ENCODE data around the gene NKX1-2.

Gene NKX1-2

GRCh38 chr10:124496150-124496549 lies 46.3 kb upstream of the NKX1-2 start:
- Histone ChIP-seq H3K27ac (replicated peaks) (no peak overlapping the region), H3K4me3 (replicated peaks; ENCODE audit: insufficient read depth, low read length) (no peak overlapping the region), H3K27me3 (ENCODE audit: insufficient read depth, poor library complexity, severe bottlenecking) (no peaks in the 10 kb centered on the region)
- no peak for DNase-seq (ENCODE audit: low read depth in 1 of 2, low spot score in 1 of 2)
- no peak for TF ChIP-seq POLR2AphosphoS5 (IDR thresholded peaks at IDR 0.05; ENCODE audit: low read depth)
- no peak for TF ChIP-seq REST (IDR thresholded peaks at IDR 0.05; ENCODE audit: insufficient replicate concordance, low read depth)
- no peak for TF ChIP-seq GABPA (IDR thresholded peaks at IDR 0.05; ENCODE audit: low read depth)
- no peak for TF ChIP-seq CTCF (IDR thresholded peaks at IDR 0.05; ENCODE audit: insufficient read depth, low read length)
- TF ChIP-seq SPI1 (IDR thresholded peaks at IDR 0.05; ENCODE audit: borderline replicate concordance, low read depth) = no peak

- Histone ChIP-seq H3K27ac (replicated peaks) (no peak overlapping the region), H3K4me3 (replicated peaks; ENCODE audit: insufficient read depth, low read length) (no peak overlapping the region), H3K27me3 (ENCODE audit: insufficient read depth, poor library complexity, severe bottlenecking) (no peaks in the 10 kb centered on the region)
- TF ChIP-seq REST (IDR thresholded peaks at IDR 0.05; ENCODE audit: insufficient replicate concordance, low read depth) (no peak), POLR2AphosphoS5 (IDR thresholded peaks at IDR 0.05; ENCODE audit: low read depth) (no peak), SPI1 (IDR thresholded peaks at IDR 0.05; ENCODE audit: borderline replicate concordance, low read depth) (no peak), GABPA (IDR thresholded peaks at IDR 0.05; ENCODE audit: low read depth) (no peak), CTCF (IDR thresholded peaks at IDR 0.05; ENCODE audit: insufficient read depth, low read length) (no peak)
- no peak for DNase-seq (ENCODE audit: low read depth in 1 of 2, low spot score in 1 of 2)
These were observed 45.9 kb upstream of the NKX1-2 start for GRCh38 chr10:124495725-124496124.

- no peak for TF ChIP-seq CTCF (IDR thresholded peaks at IDR 0.05; ENCODE audit: insufficient read depth, low read length)
- TF ChIP-seq SPI1 (IDR thresholded peaks at IDR 0.05; ENCODE audit: borderline replicate concordance, low read depth) = no peak
- TF ChIP-seq GABPA (IDR thresholded peaks at IDR 0.05; ENCODE audit: low read depth) = no peak
- no peak for TF ChIP-seq POLR2AphosphoS5 (IDR thresholded peaks at IDR 0.05; ENCODE audit: low read depth)
- no peak for TF ChIP-seq REST (IDR thresholded peaks at IDR 0.05; ENCODE audit: insufficient replicate concordance, low read depth)
- no peaks in the 10 kb centered on the region for H3K27me3 ChIP-seq (ENCODE audit: insufficient read depth, poor library complexity, severe bottlenecking)
- DNase-seq (ENCODE audit: low read depth in 1 of 2, low spot score in 1 of 2) = no peak
- no peak overlapping the region for H3K4me3 ChIP-seq (replicated peaks; ENCODE audit: insufficient read depth, low read length)
- H3K27ac ChIP-seq (replicated peaks) = no peak overlapping the region
These were observed 45.3 kb upstream of the NKX1-2 start for GRCh38 chr10:124495162-124495561.

Data from HL-60 (cell line).